GM23248 (cell line): ENCODE results near the gene OPCML.

ENCODE experiments used
- EZH2 ChIP-seq: fragments of 200-600 bp; sonication (generic); IDR thresholded peaks from 2 replicates; pipeline ENCODE4 v1.6.1; 2018; ENCODE audit warnings: antibody characterized with exemption, mild to moderate bottlenecking; ENCODE audit not compliant: insufficient read depth, poor library complexity, severe bottlenecking
- EZH2phosphoT487 ChIP-seq: fragments of 200-600 bp; sonication (generic); IDR thresholded peaks from 2 replicates; pipeline ENCODE4 v1.6.1; 2018; ENCODE audit warnings: antibody characterized with exemption, moderate library complexity, mild to moderate bottlenecking, low read depth; ENCODE audit not compliant: insufficient read depth

DNA sequence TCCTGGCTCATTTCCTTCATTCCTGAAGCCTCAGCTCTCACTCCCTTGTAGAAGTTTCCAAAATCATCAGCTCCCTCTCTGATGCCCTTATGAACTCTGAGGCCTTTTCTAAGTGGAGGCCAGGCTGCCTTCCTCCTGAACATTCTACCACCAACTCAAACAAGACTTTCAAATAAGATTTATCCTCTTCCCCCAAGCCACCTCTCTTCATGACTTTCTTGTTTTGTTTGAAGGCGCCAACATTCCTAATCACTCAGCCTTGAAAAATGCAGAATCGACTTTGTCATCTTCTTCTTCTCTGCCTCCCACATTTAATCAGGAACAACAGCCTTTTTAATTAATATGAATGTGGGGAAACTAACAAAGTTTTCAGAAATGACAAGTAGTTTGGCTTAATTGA is 927.9 kb downstream of the OPCML start:
- no peak for TF ChIP-seq EZH2
- no peak for TF ChIP-seq EZH2phosphoT487
